Measurements from ENCODE around the gene ZNF346. TPM values are rescaled to one million over a fixed set of nuclear protein-coding genes. Genes with fewer than 3 reads are reported as not detected.

ZNF346 gene
- total RNA-seq, 1 donor from 2014 or later, result 13.9 TPM

GRCh38 chr5:177091232-177091631 is 68.7 kb downstream of the ZNF346 start:
- Histone ChIP-seq H3K36me3 (no peaks in the 10 kb centered on the region), H3K4me1 (peaks cover 26% of the 10 kb centered on the region), H3K9me3 (no peaks in the 10 kb centered on the region), H3K4me3 (no peak overlapping the region), H3K27me3 (ENCODE audit: low read depth) (no peaks in the 10 kb centered on the region), H3K27ac (no peak overlapping the region)
- ATAC-seq (no peak), DNase-seq (no peak)
- intact Hi-C loops (cut with DNase I), result no loop called here
- no peak for TF ChIP-seq CTCF (IDR thresholded peaks at IDR 0.05)

- Histone ChIP-seq H3K9me3 (no peaks in the 10 kb centered on the region), H3K4me1 (peaks cover 20% of the 10 kb centered on the region), H3K27ac (no peak overlapping the region), H3K27me3 (ENCODE audit: low read depth) (no peaks in the 10 kb centered on the region), H3K4me3 (no peak overlapping the region), H3K36me3 (no peaks in the 10 kb centered on the region)
- no peak for TF ChIP-seq CTCF (IDR thresholded peaks at IDR 0.05)
- intact Hi-C loops (cut with DNase I), result no loop called here
- no peak for ATAC-seq
- no peak for DNase-seq
These were observed 69.9 kb downstream of the ZNF346 start for GRCh38 chr5:177092178-177093081.

- intact Hi-C loops (cut with DNase I), result no loop called here
- Histone ChIP-seq H3K27ac (no peak overlapping the region), H3K4me3 (no peak overlapping the region)
These were observed 70.7 kb downstream of the ZNF346 start for GRCh38 chr5:177093082-177093712.

GRCh38 chr5:177093803-177094202 is 71.3 kb downstream of the ZNF346 start:
- Histone ChIP-seq H3K36me3 (no peaks in the 10 kb centered on the region), H3K27me3 (ENCODE audit: low read depth) (no peaks in the 10 kb centered on the region), H3K4me3 (no peak overlapping the region), H3K27ac (no peak overlapping the region), H3K4me1 (peaks cover 16% of the 10 kb centered on the region), H3K9me3 (no peaks in the 10 kb centered on the region)
- no peak for ATAC-seq
- intact Hi-C loops (cut with DNase I), result no loop called here
- no peak for TF ChIP-seq CTCF (IDR thresholded peaks at IDR 0.05)
- DNase-seq, result no peak

More at GRCh38 chr5:177093082-177093712, 70.7 kb downstream of the ZNF346 start:
- no peak for DNase-seq
- no peaks in the 10 kb centered on the region for H3K27me3 ChIP-seq (ENCODE audit: low read depth)
- TF ChIP-seq CTCF (IDR thresholded peaks at IDR 0.05), result no peak
- ATAC-seq, result no peak
- H3K4me1 ChIP-seq, result peaks cover 16% of the 10 kb centered on the region
- H3K36me3 ChIP-seq, result no peaks in the 10 kb centered on the region
- no peaks in the 10 kb centered on the region for H3K9me3 ChIP-seq

GRCh38 chr5:177094224-177095087 is 72.0 kb downstream of the ZNF346 start:
- no peak for TF ChIP-seq CTCF (IDR thresholded peaks at IDR 0.05)
- H3K36me3 ChIP-seq, result no peaks in the 10 kb centered on the region
- peaks cover 16% of the 10 kb centered on the region for H3K4me1 ChIP-seq
- H3K9me3 ChIP-seq, result no peaks in the 10 kb centered on the region
- H3K27me3 ChIP-seq (ENCODE audit: low read depth), result no peaks in the 10 kb centered on the region
- peak overlapping the region; percentile 41 for H3K27ac ChIP-seq
- ATAC-seq (peak; percentile 39 to 60), DNase-seq (peak; percentile 71)
- no peak overlapping the region for H3K4me3 ChIP-seq
- intact Hi-C loops (cut with DNase I), result no loop called here
